ENCODE data around the gene PLPP4.

The PLPP4 gene

GRCh38 chr10:120456626-120457430, at the start of gene PLPP4:
TSS of gene PLPP4 (plus strand) at chr10:120457227. CDS start at chr10:120457306, 79 bp downstream.
- DNase-seq, result peak in 1 of 2 donors; percentile 60

- no peak for DNase-seq
Measured at GRCh38 chr10:120409816-120410215, 47.2 kb upstream of the PLPP4 start.

- DNase-seq, result no peak
Measured at GRCh38 chr10:120414946-120415345, 42.1 kb upstream of the PLPP4 start.

- no peak for DNase-seq
Measured at GRCh38 chr10:120415709-120416330, 41.2 kb upstream of the PLPP4 start.

GRCh38 chr10:120420421-120420820, 36.6 kb upstream of the PLPP4 start:
- no peak for DNase-seq

- DNase-seq, result no peak
Measured at GRCh38 chr10:120421250-120421649, 35.8 kb upstream of the PLPP4 start.

- no peak for DNase-seq
Measured at GRCh38 chr10:120422457-120422856, 34.6 kb upstream of the PLPP4 start.

GRCh38 chr10:120423431-120424197, 33.4 kb upstream of the PLPP4 start:
- DNase-seq, result peak in 1 of 2 donors; percentile 18

- no peak for DNase-seq
Measured at GRCh38 chr10:120424198-120424464, 32.9 kb upstream of the PLPP4 start.

- DNase-seq, result no peak
Measured at GRCh38 chr10:120426306-120426705, 30.7 kb upstream of the PLPP4 start.

GRCh38 chr10:120428754-120429153, 28.3 kb upstream of the PLPP4 start:
- no peak for DNase-seq

- no peak for DNase-seq
Measured at GRCh38 chr10:120429395-120429794, 27.6 kb upstream of the PLPP4 start.

GRCh38 chr10:120431251-120431651, 25.8 kb upstream of the PLPP4 start:
- DNase-seq, result no peak

GRCh38 chr10:120432209-120432608, 24.8 kb upstream of the PLPP4 start:
- DNase-seq, result no peak

- no peak for DNase-seq
Measured at GRCh38 chr10:120433141-120433540, 23.9 kb upstream of the PLPP4 start.

GRCh38 chr10:120436439-120437112, 20.5 kb upstream of the PLPP4 start:
- DNase-seq, result no peak

GRCh38 chr10:120437541-120437940, 19.5 kb upstream of the PLPP4 start:
- DNase-seq, result no peak

- DNase-seq, result no peak
Measured at GRCh38 chr10:120451968-120452367, 5.1 kb upstream of the PLPP4 start.

GRCh38 chr10:120453319-120453718, 3.7 kb upstream of the PLPP4 start:
- no peak for DNase-seq

GRCh38 chr10:120453886-120454285, 3.1 kb upstream of the PLPP4 start:
- DNase-seq, result no peak

GRCh38 chr10:120455004-120455403, 2.0 kb upstream of the PLPP4 start:
- DNase-seq, result no peak

GRCh38 chr10:120455606-120456005, 1.4 kb upstream of the PLPP4 start:
- DNase-seq, result no peak

- DNase-seq, result no peak
Measured at GRCh38 chr10:120456143-120456625, 843 bp upstream of the PLPP4 start.
